Stimulated activated CD4-positive, alpha-beta T cell treated with anti-CD3 and anti-CD28 coated beads, Interleukin-2, amount 100 ng/mL, for 4 hours (primary cell): ENCODE data around the gene TLCD1.

Source experiments
- DNase-seq: peaks from one replicate; pipeline ENCODE4 v3.0.0-alpha.2; 2020; ENCODE audit warnings: low read depth

Gene TLCD1

GRCh38 chr17:28712705-28713415 is 13.2 kb downstream of the TLCD1 start:
- no peak for DNase-seq

- DNase-seq, result peak; percentile 50
Observed at GRCh38 chr17:28712032-28712704, 13.9 kb downstream of the TLCD1 start.

GRCh38 chr17:28711723-28712031 is 14.4 kb downstream of the TLCD1 start, which contains the start of gene PROCA1:
Gene PROCA1, minus strand, starts transcription at chr17:28711888. Its CDS starts 228 bp downstream, at chr17:28711660.
- peak; percentile 22 for DNase-seq

GRCh38 chr17:28710861-28711722 is 14.9 kb downstream of the TLCD1 start:
- peak; percentile 87 for DNase-seq

DNA sequence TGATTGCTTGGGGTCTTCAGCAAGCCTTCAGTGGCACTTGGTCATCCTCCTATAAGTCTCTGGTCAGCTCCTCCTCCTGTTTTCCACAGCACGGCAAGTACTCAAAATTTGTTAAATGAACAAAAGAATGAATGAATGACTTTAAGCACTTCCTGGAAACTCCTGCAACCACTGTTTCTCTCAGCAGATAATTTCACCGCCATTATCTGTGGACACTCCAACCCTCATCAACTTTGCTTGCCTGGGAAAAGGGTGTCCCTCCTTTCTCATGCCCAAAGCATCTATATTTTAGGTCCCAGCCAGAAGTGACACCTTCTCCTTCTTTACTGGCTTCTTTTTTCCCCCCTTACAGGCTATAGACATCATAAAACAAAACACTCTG is 18.7 kb downstream of the TLCD1 start:
- DNase-seq, result no peak

DNA sequence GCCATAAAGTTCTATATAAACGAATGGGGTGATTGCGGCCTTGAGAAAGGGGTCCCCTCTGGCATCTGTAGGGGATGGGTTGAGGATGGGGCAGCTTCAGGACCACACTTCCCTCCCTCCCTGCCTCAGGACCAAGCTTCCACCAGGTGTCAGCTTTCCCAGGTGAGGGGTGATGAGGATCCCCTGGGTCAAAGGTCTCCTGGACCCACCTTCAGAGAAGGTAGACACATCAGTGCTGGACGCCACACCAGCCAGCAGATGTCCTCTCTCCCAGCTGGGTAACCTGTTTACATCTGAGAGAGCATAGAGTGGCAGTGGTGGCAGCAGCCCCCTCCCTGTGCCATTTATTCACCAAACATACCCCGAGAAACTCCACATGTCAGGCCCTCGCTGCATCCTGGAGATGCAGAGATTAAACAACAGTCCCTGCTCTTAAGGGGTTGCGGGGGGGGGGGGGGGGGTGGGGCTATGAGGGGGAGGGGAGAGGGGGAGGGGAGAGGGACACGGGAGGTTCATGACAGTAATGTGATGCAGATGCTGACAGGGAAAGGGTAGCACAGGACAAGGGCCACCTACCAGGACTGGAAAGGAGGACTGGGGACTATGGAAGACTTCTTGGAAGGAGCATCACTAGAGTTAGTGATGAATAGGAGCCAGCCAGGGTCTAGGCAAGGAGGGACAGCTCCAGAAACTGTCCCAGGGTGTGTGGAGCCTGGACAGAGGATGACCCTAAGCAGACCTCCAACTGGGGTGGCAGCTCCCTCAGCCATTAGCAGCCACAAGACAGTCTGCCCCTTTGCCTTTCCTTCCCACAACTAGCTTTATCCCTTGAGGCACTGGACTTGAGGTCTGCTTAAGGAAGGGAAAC is 19.3 kb downstream of the TLCD1 start:
- DNase-seq, result no peak

DNA sequence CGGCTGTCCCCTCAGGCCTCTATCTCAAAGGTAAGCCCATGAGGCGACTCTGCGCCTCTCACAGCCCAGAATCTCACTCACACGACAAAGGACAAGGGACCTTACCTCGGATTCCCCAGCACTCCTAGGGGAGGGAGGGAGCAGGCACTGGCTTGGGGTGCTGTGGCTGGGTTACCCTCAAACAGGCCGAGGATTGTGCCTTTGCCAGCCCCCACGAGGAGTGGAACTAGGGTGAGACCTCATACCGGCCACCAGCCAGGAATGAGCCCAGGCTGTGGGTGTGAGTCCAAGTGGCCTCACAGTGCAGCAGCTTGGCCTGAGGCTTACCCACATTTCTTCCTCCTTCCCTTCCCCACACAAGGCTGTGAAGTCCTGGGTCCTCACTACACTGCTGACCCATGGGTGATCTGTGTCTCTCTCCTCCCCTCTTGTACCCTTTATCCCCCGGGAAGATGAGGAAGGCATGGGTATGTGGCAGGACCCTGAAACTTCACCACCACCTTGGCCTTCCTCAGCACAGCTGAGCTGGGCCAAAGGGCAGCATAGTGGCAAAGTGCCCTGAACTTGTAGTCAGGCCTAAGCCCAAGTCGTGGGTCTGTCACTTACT is 20.2 kb downstream of the TLCD1 start:
- no peak for DNase-seq

DNA sequence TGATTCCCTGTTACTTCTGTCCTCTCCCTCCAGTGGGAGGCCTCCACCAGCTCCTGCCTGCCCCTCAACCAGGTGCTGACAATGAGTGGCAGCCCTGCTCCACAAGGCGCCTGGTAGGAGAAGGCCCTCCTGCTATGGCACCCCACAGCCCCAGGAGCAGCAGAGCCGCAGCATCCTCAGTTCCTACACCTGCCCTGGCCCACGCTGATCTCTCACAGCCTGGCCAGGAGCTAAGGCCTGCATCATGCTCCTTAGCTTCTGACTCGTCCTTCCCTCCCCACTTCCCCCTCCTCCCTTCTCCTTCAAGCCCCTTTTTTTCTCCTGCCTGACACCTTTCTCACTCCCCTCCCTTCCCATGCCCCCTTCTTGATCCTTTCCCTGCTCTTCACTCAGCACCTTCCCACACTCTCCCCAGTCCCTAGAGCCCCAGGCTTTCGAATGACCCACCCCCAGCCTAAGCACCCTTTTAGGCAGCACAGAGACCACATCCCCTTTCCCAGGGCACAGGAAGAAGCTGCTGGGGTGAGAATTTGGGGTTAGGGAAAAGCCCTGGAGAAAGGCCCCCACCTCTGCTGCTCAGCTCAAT is 20.9 kb downstream of the TLCD1 start:
- no peak for DNase-seq

DNA sequence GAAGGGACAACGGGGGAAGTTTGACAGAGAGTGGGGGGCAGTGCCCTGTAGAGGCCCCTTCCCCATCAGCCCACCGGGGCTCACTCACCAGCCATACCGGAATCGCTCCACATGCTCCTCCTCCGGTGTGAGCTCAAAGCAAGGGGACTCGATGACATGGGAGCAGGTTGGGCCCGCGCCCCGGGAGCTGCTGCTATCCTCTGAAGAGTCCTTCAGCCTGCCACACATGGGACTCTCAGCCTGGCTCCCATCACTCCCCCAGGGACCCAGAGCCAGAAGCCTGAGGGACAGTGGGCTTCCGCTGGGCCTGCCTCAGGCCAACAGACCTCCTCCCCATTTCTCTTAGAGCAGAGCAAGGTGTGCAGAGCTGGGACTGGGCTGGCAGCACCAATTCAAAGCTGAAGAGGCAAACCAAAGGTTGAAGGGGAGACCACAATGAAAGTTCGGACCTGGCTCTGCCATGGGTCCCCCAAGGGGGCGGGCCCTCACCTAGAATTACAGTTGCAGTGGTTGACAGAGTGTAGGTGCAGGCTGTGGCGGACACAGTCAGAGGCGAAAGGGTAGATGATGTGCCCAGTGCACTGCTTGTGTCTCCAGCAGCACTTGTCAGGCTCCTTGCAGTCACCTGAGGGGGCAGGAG is 21.7 kb downstream of the TLCD1 start:
- no peak for DNase-seq

- no peak for DNase-seq
Observed at GRCh38 chr17:28703552-28704218, 22.3 kb downstream of the TLCD1 start.

- no peak for DNase-seq
Observed at GRCh38 chr17:28702752-28703150, 23.3 kb downstream of the TLCD1 start.

DNA sequence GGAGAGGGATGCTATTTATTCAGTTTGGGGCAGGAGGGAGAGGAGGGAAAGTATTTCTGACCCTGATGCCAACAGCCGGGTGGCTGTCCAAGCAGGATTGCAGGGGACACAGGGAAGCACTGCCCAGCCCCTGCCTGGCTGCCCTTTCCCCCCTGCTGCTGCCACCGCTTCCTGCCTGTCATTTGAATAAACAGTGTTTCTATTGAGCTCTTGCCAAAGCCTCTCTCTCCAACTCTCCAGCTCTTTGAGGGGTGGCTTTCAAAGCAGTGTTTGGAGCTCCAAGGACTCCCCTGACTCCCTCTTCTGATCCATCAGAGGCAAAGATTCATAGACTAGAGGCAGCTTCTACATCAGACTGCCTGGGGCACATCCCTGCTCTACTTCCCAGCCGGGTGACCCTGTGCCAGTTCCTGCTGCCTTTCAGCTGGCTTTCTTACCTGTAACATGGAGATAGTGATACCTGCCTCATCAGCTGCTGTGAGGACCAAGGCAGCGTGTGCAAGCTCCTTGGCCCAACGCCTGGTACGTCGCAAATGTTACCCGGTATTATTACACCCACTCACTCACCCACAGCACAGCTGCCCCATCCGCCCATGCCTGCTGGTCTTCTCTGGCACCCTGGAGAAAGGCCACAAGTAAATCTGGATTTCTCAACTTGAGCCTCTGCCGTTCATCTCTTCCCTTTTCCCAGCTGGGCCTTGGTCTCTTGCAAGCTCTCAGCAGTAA is 23.8 kb downstream of the TLCD1 start:
- DNase-seq, result no peak

- DNase-seq, result no peak
Observed at GRCh38 chr17:28700830-28701492, 25.1 kb downstream of the TLCD1 start.

DNA sequence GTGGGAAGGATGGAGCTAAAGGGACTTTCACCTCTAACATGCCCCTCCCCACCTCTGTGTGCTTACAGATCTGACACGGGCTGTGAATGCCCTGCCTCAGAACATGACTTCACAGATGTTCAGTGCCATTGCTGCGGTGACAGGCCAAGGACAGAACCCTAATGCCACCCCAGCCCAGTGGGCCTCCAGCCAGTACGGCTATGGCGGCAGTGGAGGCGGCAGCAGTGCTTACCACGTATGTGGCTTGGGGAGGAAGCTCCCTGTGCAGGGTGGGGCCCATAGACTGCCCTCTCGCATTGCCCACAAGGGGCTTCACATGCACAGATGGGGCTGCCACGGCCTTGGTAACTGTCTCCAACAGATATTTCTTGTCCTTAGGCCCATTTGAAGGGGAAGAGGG is 25.8 kb downstream of the TLCD1 start:
- DNase-seq, result no peak

GRCh38 chr17:28698253-28698941 is 27.6 kb downstream of the TLCD1 start:
- DNase-seq, result no peak

- DNase-seq, result no peak
Observed at GRCh38 chr17:28693869-28694268, 32.2 kb downstream of the TLCD1 start.

- no peak for DNase-seq
Observed at GRCh38 chr17:28689011-28689410, 37.0 kb downstream of the TLCD1 start.

GRCh38 chr17:28688481-28688880 is 37.6 kb downstream of the TLCD1 start:
- no peak for DNase-seq
